Measurements from ENCODE around the gene GBX1.

GBX1 gene

GRCh38 chr7:151125470-151125845, 42.0 kb downstream of the GBX1 start:
- DNase-seq, result no peak

DNA sequence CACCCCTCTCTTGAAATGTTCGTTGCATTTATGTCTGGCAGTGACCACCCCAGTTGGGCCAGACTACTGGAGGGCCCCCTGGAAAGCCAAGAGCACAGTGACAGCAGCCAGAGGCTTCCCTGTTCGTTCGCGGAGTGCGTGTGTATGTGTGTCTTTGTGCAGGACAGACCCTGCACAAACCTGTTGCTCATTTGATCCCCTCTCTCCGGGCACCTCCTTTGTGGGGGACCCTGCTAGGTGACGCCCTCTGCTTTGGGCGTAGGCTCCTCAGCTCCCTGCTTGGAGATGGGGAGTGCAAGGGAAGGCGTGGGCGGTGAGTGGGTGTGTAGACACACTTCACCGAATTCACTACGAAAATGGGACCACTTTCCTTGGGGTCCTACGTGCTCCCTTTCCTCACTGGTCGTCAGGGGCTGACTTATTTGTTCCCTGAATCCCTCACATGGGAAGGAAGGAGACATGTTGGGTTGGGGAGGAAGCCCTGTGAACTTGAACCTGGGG, 42.5 kb downstream of the GBX1 start:
- DNase-seq, result no peak

GRCh38 chr7:151124481-151124880, 43.0 kb downstream of the GBX1 start:
- no peak for DNase-seq

DNA sequence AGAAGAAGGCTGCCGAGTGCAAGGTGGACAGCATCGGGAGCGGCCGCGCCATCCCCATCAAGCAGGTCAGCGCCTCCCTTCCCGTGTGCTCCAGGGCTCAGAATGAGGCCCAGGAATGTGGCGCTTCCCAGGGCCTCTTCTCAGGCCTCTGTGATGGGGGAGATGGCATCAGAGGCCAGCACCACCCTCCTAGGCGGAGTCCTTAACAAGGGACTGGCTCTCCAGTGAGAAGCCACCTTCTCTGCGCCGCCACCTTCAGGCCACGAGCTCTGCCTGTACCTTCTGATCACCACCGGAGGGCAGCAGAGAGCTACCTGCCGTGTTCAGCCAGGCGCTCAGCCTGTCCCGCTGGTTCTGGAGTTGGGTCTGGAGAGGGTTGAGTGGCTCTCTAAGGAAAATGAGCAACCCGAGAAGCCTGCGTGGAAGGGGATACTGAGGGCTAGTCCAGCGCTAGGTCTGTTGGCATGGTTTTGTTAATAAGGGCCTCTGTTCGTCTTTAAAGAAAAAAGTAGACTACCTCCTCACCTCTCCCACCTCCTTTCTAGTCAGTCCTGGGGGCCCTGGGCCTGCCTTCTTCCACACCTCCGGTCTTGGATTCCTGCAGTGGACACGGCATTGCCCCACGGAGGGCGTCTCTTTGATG, 43.6 kb downstream of the GBX1 start:
- DNase-seq, result peak; percentile 85

- no peak for DNase-seq
Observed at GRCh38 chr7:151123158-151123821, 44.2 kb downstream of the GBX1 start.

GRCh38 chr7:151122796-151123157, 44.7 kb downstream of the GBX1 start:
- no peak for DNase-seq

GRCh38 chr7:151122276-151122675, 45.2 kb downstream of the GBX1 start:
- DNase-seq, result no peak

- DNase-seq, result no peak
Observed at GRCh38 chr7:151121380-151122170, 45.9 kb downstream of the GBX1 start.

DNA sequence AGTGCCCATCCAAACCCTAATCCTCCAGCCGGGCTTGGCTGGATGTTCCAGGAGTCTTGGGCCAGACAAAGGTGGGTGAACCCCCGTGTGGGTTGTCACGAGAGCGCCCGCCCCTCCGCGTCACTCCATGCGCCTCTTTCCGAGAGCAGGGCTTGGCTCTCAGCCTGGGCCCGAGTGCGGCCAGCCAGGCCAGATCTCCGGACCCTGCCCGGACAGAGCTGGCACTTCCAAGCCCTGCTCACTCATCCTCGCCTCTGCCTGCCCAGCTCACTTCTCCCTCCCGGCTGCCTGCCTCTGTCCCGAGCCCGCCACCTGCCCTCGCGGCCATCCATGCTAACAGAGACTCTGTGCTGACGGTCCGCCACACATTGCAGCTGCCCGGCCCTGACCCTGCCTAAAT, 46.6 kb downstream of the GBX1 start:
- no peak for DNase-seq

- no peak for DNase-seq
Observed at GRCh38 chr7:151119902-151120301, 47.6 kb downstream of the GBX1 start.

- DNase-seq, result no peak
Observed at GRCh38 chr7:151119055-151119415, 48.5 kb downstream of the GBX1 start.

GRCh38 chr7:151118108-151119054, 49.1 kb downstream of the GBX1 start:
- no peak for DNase-seq

GRCh38 chr7:151117565-151117964, 49.9 kb downstream of the GBX1 start:
- DNase-seq, result peak; percentile 50

GRCh38 chr7:151116603-151117440, 50.7 kb downstream of the GBX1 start:
- DNase-seq, result no peak

- DNase-seq, result no peak
Observed at GRCh38 chr7:151115836-151116418, 51.6 kb downstream of the GBX1 start.

- peak; percentile 23 for DNase-seq
Observed at GRCh38 chr7:151115121-151115835, 52.2 kb downstream of the GBX1 start.

- DNase-seq, result no peak
Observed at GRCh38 chr7:151114151-151115090, 53.1 kb downstream of the GBX1 start.

DNA sequence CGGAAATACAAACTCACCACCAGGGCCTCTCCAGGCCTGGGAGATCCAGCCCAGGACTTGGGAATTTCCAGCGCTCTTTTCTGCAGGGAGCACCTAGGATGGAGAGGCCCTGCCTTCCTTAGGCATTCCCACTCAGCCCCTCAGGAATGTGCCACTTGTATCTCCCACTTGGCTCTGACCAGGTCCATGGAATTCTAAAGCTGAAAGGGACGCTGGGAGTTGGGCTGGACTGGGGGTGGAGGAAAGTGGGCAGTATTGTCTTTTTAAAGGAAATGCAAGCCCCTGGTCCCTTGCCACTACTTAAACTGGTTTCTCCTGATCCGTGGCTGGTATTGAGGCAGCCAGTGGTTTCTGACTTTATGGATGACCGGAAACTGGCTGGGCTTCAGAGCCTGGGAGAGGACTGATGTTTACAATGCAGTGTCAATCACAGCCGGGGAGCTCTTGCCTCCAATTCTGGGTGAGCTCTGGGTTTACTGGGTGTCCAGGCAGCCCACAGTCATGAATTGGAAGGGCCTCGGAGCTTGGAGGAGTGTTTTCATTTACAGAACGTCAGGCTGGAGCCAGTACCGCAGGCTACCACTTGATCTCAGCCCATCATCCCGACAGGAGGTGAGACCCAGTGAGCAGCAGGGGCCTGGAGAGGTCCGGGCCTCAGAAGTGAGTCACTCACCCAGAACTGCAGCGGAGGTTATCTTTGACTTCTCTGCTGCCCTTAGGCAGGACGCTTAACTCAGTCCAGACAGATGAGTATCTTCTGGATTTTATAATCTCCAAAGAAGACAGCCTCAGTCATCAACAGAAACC, 53.9 kb downstream of the GBX1 start:
- no peak for DNase-seq

Measured in CD4-positive, alpha-beta T cell treated with Interleukin-21 for 1 hour (primary cell).